ENCODE measurements around the gene LMF1. TPM values are rescaled to one million over a fixed set of nuclear protein-coding genes. Genes with fewer than 3 reads are reported as not detected.

The LMF1 gene
- total and polyA plus RNA-seq, 2 of the 13 experiments (the other 11 are each of a cell fraction or from before 2014, with no cell fraction given) = 6.8 to 8.5 TPM

GRCh38 chr16:878886-879285, 91.9 kb downstream of the LMF1 start:
- FAIRE-seq (no peak), ATAC-seq (no peak), DNase-seq (ENCODE audit: low spot score) (no peak)
- Histone ChIP-seq H3K36me3 (replicated peaks in 1 of 2; ENCODE audit: control insufficient read depth in 1 of 2, insufficient read depth in 2 of 2, low read length in 2 of 2) (no peaks in the 10 kb centered on the region), H3K9ac (ENCODE audit: insufficient read depth, low read depth, low read length) (no peak overlapping the region), H3K4me2 (ENCODE audit: low read depth, low read length) (no peak overlapping the region), H2AFZ (ENCODE audit: low read length) (no peak overlapping the region), H3K9me3 (ENCODE audit: low read length) (peaks cover 2% of the 10 kb centered on the region; the same call in 1 of the 2 replicates), H3K27me3 (ENCODE audit: control insufficient read depth in 1 of 2, insufficient read depth in 2 of 2, low read length in 2 of 2) (no peaks in the 10 kb centered on the region; a peak in 1 of 5 replicates), H4K20me1 (ENCODE audit: insufficient read depth, low read length) (no peaks in the 10 kb centered on the region; the same call in 1 of the 2 replicates), H3K79me2 (ENCODE audit: insufficient read depth, low read length) (no peaks in the 10 kb centered on the region), H3K4me1 (ENCODE audit: insufficient read depth, low read length) (no peaks in the 10 kb centered on the region), H3K27ac (ENCODE audit: extremely low read length, insufficient read depth, low read length) (no peak overlapping the region), H3K4me3 (replicated peaks in 1 of 3; ENCODE audit: insufficient read depth in 1 of 3, low read depth in 2 of 3, low read length in 3 of 3) (no peak overlapping the region)
- ChIA-PET CTCF (ENCODE audit: low intra/inter-chr PET ratio, low total read pairs) (no interaction called here), POLR2A (no interaction called here)
- BruUV-seq (replicated peaks) = no TSS peak
- WGBS (ENCODE audit: low lambda C conversion rate) = 77% methylated on average over 13 of the region's 14 CpGs
- in situ Hi-C loops (cut with HindIII; ENCODE audit: extremely low pct_ligation_motif_present, low pct_unique_long_range_greater_than_20kb) = no loop called here
- intact Hi-C loops (cut with micrococcal nuclease; ENCODE audit: unreplicated experiment) = no loop called here
- no peak for TF ChIP-seq THAP11 (CRISPR knock-in tag; IDR thresholded peaks at IDR 0.05)
- no peak for TF ChIP-seq ZNF574 (CRISPR knock-in tag; IDR thresholded peaks at IDR 0.05)
- no peak for TF ChIP-seq ZNF710 (CRISPR knock-in tag; IDR thresholded peaks at IDR 0.05; ENCODE audit: borderline replicate concordance)
- no peak for TF ChIP-seq RFX1 (IDR thresholded peaks at IDR 0.05)
- TF ChIP-seq KDM4B (CRISPR knock-in tag; IDR thresholded peaks at IDR 0.05) = no peak
- no peak for TF ChIP-seq REXO4 (CRISPR knock-in tag; IDR thresholded peaks at IDR 0.05; ENCODE audit: borderline replicate concordance)
- TF ChIP-seq ZNF570 (CRISPR knock-in tag; IDR thresholded peaks at IDR 0.05; ENCODE audit: borderline replicate concordance) = no peak
- TF ChIP-seq ZBTB46 (CRISPR knock-in tag; IDR thresholded peaks at IDR 0.05; ENCODE audit: borderline replicate concordance) = no peak
- TF ChIP-seq ZIK1 (CRISPR knock-in tag; IDR thresholded peaks at IDR 0.05; ENCODE audit: borderline replicate concordance, low read depth) = no peak
- no peak for TF ChIP-seq CSRNP1 (CRISPR knock-in tag; IDR thresholded peaks at IDR 0.05)
- no peak for TF ChIP-seq ZNF496 (CRISPR knock-in tag; IDR thresholded peaks at IDR 0.05; ENCODE audit: insufficient replicate concordance)
- no peak for TF ChIP-seq RFX5 (IDR thresholded peaks at IDR 0.05; ENCODE audit: low read depth, low read length)
- no peak for TF ChIP-seq ZNF543 (CRISPR knock-in tag; IDR thresholded peaks at IDR 0.05)
- no peak for TF ChIP-seq TOPORS (CRISPR knock-in tag; IDR thresholded peaks at IDR 0.05)
- TF ChIP-seq PRMT3 (CRISPR knock-in tag; IDR thresholded peaks at IDR 0.05; ENCODE audit: borderline replicate concordance, low read depth) = no peak
- TF ChIP-seq NFKBIZ (CRISPR knock-in tag; IDR thresholded peaks at IDR 0.05) = no peak
- no peak for TF ChIP-seq ZSCAN20 (CRISPR knock-in tag; IDR thresholded peaks at IDR 0.05; ENCODE audit: borderline replicate concordance)
- no peak for TF ChIP-seq ETV6 (CRISPR knock-in tag; conservative IDR thresholded peaks at IDR 0.05)

Measured in HepG2 (cell line).